IMR-90 (cell line): ENCODE data around the gene COL5A2. TPM values are rescaled to one million over a fixed set of nuclear protein-coding genes. Genes with fewer than 3 reads are reported as not detected.

Experiments
- ATAC-seq: fragments of 200-7000 bp; cut with Tn5 transposase; 2 replicates; pipeline ENCODE4 v1.9.1; 2020; ENCODE audit warnings: low read depth, mild to moderate bottlenecking, moderate library complexity
- BruUV-seq: library from RNA; stranded (reverse); fragments of 400-500 nt; replicated peaks from 2 replicates; lab custom pipeline; 2021; lab: Mats Ljungman, UMichigan
- CTCF ChIA-PET: fragments of 300-600 bp; formaldehyde crosslinking; extraction: SDS; loops from one replicate; lab custom pipeline; 2021; ENCODE audit warnings: antibody characterized with exemption; lab: Yijun Ruan, JAX
- POLR2A ChIA-PET: fragments of 300-600 bp; sonication (Branson Sonifier 250); formaldehyde crosslinking; loops from one replicate; lab custom pipeline; 2022; ENCODE audit warnings: antibody characterized with exemption; ENCODE audit not compliant: unreplicated experiment; lab: Charles Lee
- DNase-seq: peaks from one replicate; pipeline ENCODE4 v3.0.0; 2013
- H2AFZ ChIP-seq: replicated peaks from 2 replicates; pipeline ENCODE3; 2013; ENCODE audit warnings: low read length, mild to moderate bottlenecking; ENCODE audit not compliant: poor library complexity
- H2AK5ac ChIP-seq: 2 replicates; pipeline ENCODE4 v1.6.1; 2013; ENCODE audit warnings: low read depth, low read length, inconsistent platforms
- H2AK9ac ChIP-seq: replicated peaks from 2 replicates; pipeline ENCODE3; 2013; ENCODE audit warnings: mild to moderate bottlenecking, low read depth, low read length, moderate library complexity; ENCODE audit not compliant: poor library complexity
- H2BK120ac ChIP-seq: 2 replicates; pipeline ENCODE4 v1.6.1; 2013; ENCODE audit warnings: low read depth, low read length, inconsistent platforms
- H2BK15ac ChIP-seq: 3 replicates; pipeline ENCODE4 v1.6.1; 2013; ENCODE audit warnings: low read depth, low read length, inconsistent platforms
- H2BK20ac ChIP-seq: 2 replicates; pipeline ENCODE4 v1.6.1; 2013; ENCODE audit warnings: low read depth, mild to moderate bottlenecking, inconsistent platforms, low read length, moderate library complexity
- H2BK5ac ChIP-seq: 2 replicates; pipeline ENCODE4 v1.6.1; 2013; ENCODE audit warnings: mild to moderate bottlenecking, low read depth, low read length, inconsistent platforms; ENCODE audit not compliant: poor library complexity, severe bottlenecking
- H3K14ac ChIP-seq: replicated peaks from 2 replicates; pipeline ENCODE4 v1.6.1; 2013; ENCODE audit warnings: low read depth, low read length, inconsistent platforms
- H3K18ac ChIP-seq: 2 replicates; pipeline ENCODE4 v1.6.1; 2013; ENCODE audit warnings: low read depth, low read length, control low read depth
- H3K23ac ChIP-seq: 2 replicates; pipeline ENCODE4 v1.6.1; 2013; ENCODE audit warnings: low read depth, low read length, inconsistent platforms
- H3K27ac ChIP-seq: 2 replicates; pipeline ENCODE4 v1.5.1; 2013; ENCODE audit warnings: mild to moderate bottlenecking, control low read depth, low read length; ENCODE audit not compliant: insufficient read depth
- H3K27me3 ChIP-seq: 2 replicates; pipeline ENCODE4 v1.6.1; 2013; ENCODE audit warnings: low read length; ENCODE audit not compliant: control insufficient read depth, insufficient read depth
- H3K36me3 ChIP-seq: 2 replicates; pipeline ENCODE4 v1.6.1; 2013; ENCODE audit warnings: low read length, mixed read lengths; ENCODE audit not compliant: control insufficient read depth, insufficient read depth
- H3K4ac ChIP-seq: 2 replicates; pipeline ENCODE4 v1.6.1; 2013; ENCODE audit warnings: low read depth, low read length, inconsistent platforms
- H3K4me1 ChIP-seq: 2 replicates; pipeline ENCODE4 v1.6.1; 2013; ENCODE audit warnings: low read length, mixed read lengths; ENCODE audit not compliant: control insufficient read depth, insufficient read depth
- H3K4me2 ChIP-seq: 2 replicates; pipeline ENCODE4 v1.6.1; 2013; ENCODE audit warnings: low read depth, mild to moderate bottlenecking, control low read depth, low read length, moderate library complexity
- H3K4me3 ChIP-seq: 2 replicates; pipeline ENCODE4 v1.5.1; 2013; ENCODE audit warnings: low read depth, mild to moderate bottlenecking, control low read depth, low read length, moderate library complexity; ENCODE audit not compliant: insufficient read depth
- H3K56ac ChIP-seq: 2 replicates; pipeline ENCODE4 v1.6.1; 2013; ENCODE audit warnings: low read length, inconsistent platforms; ENCODE audit not compliant: insufficient read depth; ENCODE audit errors: extremely low read depth
- H3K79me1 ChIP-seq, 2 experiments: 2 replicates each; pipeline ENCODE4 v1.6.1; 2013; ENCODE audit warnings: low read length in 2 of 2, inconsistent platforms in 1 of 2, low read depth in 1 of 2
- H3K9ac ChIP-seq: 2 replicates; pipeline ENCODE4 v1.6.1; 2013; ENCODE audit warnings: low read depth, low read length, control low read depth
- H3K9me1 ChIP-seq: 2 replicates; pipeline ENCODE4 v1.6.1; 2013; ENCODE audit warnings: low read length, inconsistent platforms; ENCODE audit not compliant: insufficient read depth
- H3K9me3 ChIP-seq: 2 replicates; pipeline ENCODE4 v1.6.1; 2013; ENCODE audit warnings: low read length; ENCODE audit not compliant: control insufficient read depth, insufficient read depth
- H4K20me1 ChIP-seq: 2 replicates; pipeline ENCODE4 v1.6.1; 2013; ENCODE audit warnings: low read length, inconsistent platforms; ENCODE audit not compliant: insufficient read depth
- H4K5ac ChIP-seq: 2 replicates; pipeline ENCODE4 v1.6.1; 2013; ENCODE audit warnings: mild to moderate bottlenecking, low read depth, low read length, control low read depth
- H4K8ac ChIP-seq, 2 experiments: 2 replicates each; pipeline ENCODE4 v1.6.1; 2013; ENCODE audit warnings: low read depth in 2 of 2, low read length in 2 of 2, control low read depth in 1 of 2, inconsistent platforms in 1 of 2
- H4K91ac ChIP-seq: 2 replicates; pipeline ENCODE4 v1.6.1; 2013; ENCODE audit warnings: low read depth, low read length, inconsistent platforms; ENCODE audit not compliant: insufficient read depth
- BHLHE40 ChIP-seq: fragments of 150-350 bp; IDR thresholded peaks from 2 replicates; pipeline ENCODE4 v1.6.1; 2016; ENCODE audit warnings: mild to moderate bottlenecking, low read depth, low read length
- CEBPB ChIP-seq: IDR thresholded peaks from 2 replicates; pipeline ENCODE4 v1.6.1; 2012; ENCODE audit warnings: low read depth, low read length, improper control_type of control experiment
- CHD1 ChIP-seq: IDR thresholded peaks from 2 replicates; pipeline ENCODE4 v1.6.1; 2012; ENCODE audit warnings: low read depth, low read length, improper control_type of control experiment
- CTCF ChIP-seq: conservative IDR thresholded peaks from 2 replicates; pipeline ENCODE4 v1.5.1; 2012; ENCODE audit warnings: mild to moderate bottlenecking, low read depth, low read length, improper control_type of control experiment
- FOS ChIP-seq: fragments of 150-350 bp; IDR thresholded peaks from 2 replicates; pipeline ENCODE4 v1.6.1; 2016; ENCODE audit warnings: low read depth, low read length
- MAFK ChIP-seq: IDR thresholded peaks from 2 replicates; pipeline ENCODE4 v1.6.1; 2012; ENCODE audit warnings: low read depth, low read length, improper control_type of control experiment
- MAZ ChIP-seq: IDR thresholded peaks from 2 replicates; pipeline ENCODE4 v1.6.1; 2012; ENCODE audit warnings: low read depth, mild to moderate bottlenecking, low read length, improper control_type of control experiment, moderate library complexity, borderline replicate concordance
- MXI1 ChIP-seq: IDR thresholded peaks from 2 replicates; pipeline ENCODE4 v1.6.1; 2012; ENCODE audit warnings: low read depth, mild to moderate bottlenecking, low read length, moderate library complexity, borderline replicate concordance
- NFE2L2 ChIP-seq: fragments of 150-350 bp; IDR thresholded peaks from 2 replicates; pipeline ENCODE4 v1.6.1; 2016; ENCODE audit warnings: low read depth, mild to moderate bottlenecking, low read length
- POLR2A ChIP-seq: IDR thresholded peaks from 2 replicates; pipeline ENCODE4 v1.6.1; 2012; ENCODE audit warnings: mild to moderate bottlenecking, low read depth, low read length
- RAD21 ChIP-seq: IDR thresholded peaks from 2 replicates; pipeline ENCODE4 v1.6.1; 2012; ENCODE audit warnings: low read length, improper control_type of control experiment
- RCOR1 ChIP-seq: IDR thresholded peaks from 2 replicates; pipeline ENCODE4 v1.6.1; 2012; ENCODE audit warnings: mild to moderate bottlenecking, low read length, improper control_type of control experiment; ENCODE audit not compliant: insufficient replicate concordance
- RFX5 ChIP-seq: IDR thresholded peaks from 2 replicates; pipeline ENCODE4 v1.8.0; 2012; ENCODE audit warnings: low read depth, mild to moderate bottlenecking, low read length, moderate library complexity
- SMC3 ChIP-seq: fragments of 150-350 bp; IDR thresholded peaks from 2 replicates; pipeline ENCODE4 v1.6.1; 2016; ENCODE audit warnings: low read depth, mild to moderate bottlenecking, antibody characterized with exemption, low read length, moderate library complexity
- dilution Hi-C: fragments of 300-500 bp; cut with HindIII; formaldehyde crosslinking; loops from one replicate; pipeline ENCODE4 v1.14.3; 2018; ENCODE audit warnings: low sequenced_read_pairs; ENCODE audit not compliant: unreplicated experiment
- in situ Hi-C: fragments of 300-500 bp; cut with MboI; formaldehyde crosslinking; loops from 3 replicates; pipeline ENCODE4 v1.14.3; 2019; ENCODE audit warnings: low sequenced_read_pairs, inconsistent platforms, mixed read lengths
- intact Hi-C: fragments of 100-400 bp; cut with micrococcal nuclease; formaldehyde crosslinking; loops from 2 replicates; pipeline ENCODE4 v1.10.0; 2022
- polyA plus RNA-seq, 3 experiments: library from polyadenylated mRNA; depleted of rRNA; stranded (reverse); fragments of >200 nt; gene quantifications; 2 replicates each; pipeline ENCODE4 v1.2.3, GENCODE V29; 2012; ENCODE audit warnings: low replicate concordance in 1 of 3
- total RNA-seq: library from RNA; depleted of rRNA; stranded (reverse); fragments of >200 nt; gene quantifications from 2 replicates; pipeline ENCODE4 v1.2.3, GENCODE V29; 2012
- TF ChIP-seq, protein P1 (sequence below): fragments of 150-350 bp; IDR thresholded peaks from 2 replicates; pipeline ENCODE4 v1.6.1; 2017; ENCODE audit warnings: mild to moderate bottlenecking, antibody characterized with exemption, low read length, low read depth
- TF ChIP-seq, protein P2 (sequence below): fragments of 150-350 bp; IDR thresholded peaks from 2 replicates; pipeline ENCODE4 v1.6.1; 2016; ENCODE audit warnings: low read depth, mild to moderate bottlenecking, low read length, moderate library complexity, borderline replicate concordance

The COL5A2 gene
- total and polyA plus RNA-seq, 2 of the 4 experiments (the other 2 are of a cell fraction): 181 to 257 TPM

DNA sequence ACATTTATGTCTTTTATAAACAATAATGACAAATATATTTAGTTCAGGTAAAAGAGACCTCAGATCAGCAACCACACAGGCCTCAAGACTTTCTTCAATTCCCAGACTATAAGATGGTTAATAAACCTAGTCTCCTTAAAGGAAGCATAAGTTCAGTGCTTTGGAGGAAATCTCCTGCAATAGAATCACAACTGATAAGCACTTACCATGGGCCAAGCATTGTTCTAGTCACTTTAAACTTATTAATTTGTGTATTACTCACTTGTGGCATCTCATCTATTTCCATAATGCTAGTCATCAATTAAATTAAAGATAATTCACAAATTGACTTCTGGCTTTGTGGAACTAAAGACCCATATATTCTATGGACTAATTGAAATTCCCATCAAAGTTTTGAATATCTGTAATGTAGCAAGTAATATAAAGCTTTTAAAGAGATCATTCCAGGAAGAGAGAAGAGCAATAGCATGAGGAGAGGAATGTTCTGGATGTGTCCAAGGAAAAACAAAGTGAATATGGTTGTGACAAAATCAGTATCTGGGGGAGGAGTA is 163.2 kb downstream of the COL5A2 start:
- dilution Hi-C loops: no loop called here
- in situ Hi-C loops: no loop called here
- CTCF ChIA-PET: no interaction called here

More for the DNA sequence above, 163.2 kb downstream of the COL5A2 start:
- peaks cover 2% of the 10 kb centered on the region; the same call in 1 of the 2 replicates for H3K9me1 ChIP-seq
- peaks cover 9% of the 10 kb centered on the region for H3K36me3 ChIP-seq
- intact Hi-C loops: loop anchor here (5.0 kb wide), 2 partner anchors 331 to 396 kb away; no protein-coding TSS in a partner anchor
- H2BK20ac ChIP-seq: peak overlapping the region; percentile 33; the same call in 1 of the 2 replicates
- ATAC-seq: no peak
- H3K27me3 ChIP-seq: no peaks in the 10 kb centered on the region
- no peak overlapping the region; the same call in 1 of the 2 replicates for H3K23ac ChIP-seq
- POLR2A ChIA-PET: no interaction called here
- H3K9ac ChIP-seq: no peak overlapping the region
- no peak overlapping the region for H3K4me3 ChIP-seq
- H4K20me1 ChIP-seq: no peaks in the 10 kb centered on the region
- H4K91ac ChIP-seq: no peak overlapping the region
- no peaks in the 10 kb centered on the region for H3K9me3 ChIP-seq
- H3K4ac ChIP-seq: peak overlapping the region; percentile 32; the same call in 1 of the 2 replicates
- 0 out of 4 replicates have a peak overlapping the region, but pooled peaks of 1 of the 2 experiments have one; percentile 6 for H4K8ac ChIP-seq
- BruUV-seq: no TSS peak
- no peak overlapping the region for H3K27ac ChIP-seq
- no peak overlapping the region; the same call in 1 of the 2 replicates for H3K14ac ChIP-seq
- no peak overlapping the region for H2AK5ac ChIP-seq
- H3K79me1 ChIP-seq: no peaks in the 10 kb centered on the region; a peak in 1 of 4 replicates
- TF ChIP-seq FOS (no peak), BHLHE40 (no peak), RFX5 (no peak), MAFK (no peak), MAZ (no peak), RCOR1 (no peak), CHD1 (no peak), POLR2A (no peak), MXI1 (no peak), CTCF (no peak), SMC3 (no peak), CEBPB (no peak), NFE2L2 (no peak), RAD21 (no peak)
- TF ChIP-seq, protein P1, sequence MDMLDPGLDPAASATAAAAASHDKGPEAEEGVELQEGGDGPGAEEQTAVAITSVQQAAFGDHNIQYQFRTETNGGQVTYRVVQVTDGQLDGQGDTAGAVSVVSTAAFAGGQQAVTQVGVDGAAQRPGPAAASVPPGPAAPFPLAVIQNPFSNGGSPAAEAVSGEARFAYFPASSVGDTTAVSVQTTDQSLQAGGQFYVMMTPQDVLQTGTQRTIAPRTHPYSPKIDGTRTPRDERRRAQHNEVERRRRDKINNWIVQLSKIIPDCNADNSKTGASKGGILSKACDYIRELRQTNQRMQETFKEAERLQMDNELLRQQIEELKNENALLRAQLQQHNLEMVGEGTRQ: no peak
- TF ChIP-seq, protein P2, sequence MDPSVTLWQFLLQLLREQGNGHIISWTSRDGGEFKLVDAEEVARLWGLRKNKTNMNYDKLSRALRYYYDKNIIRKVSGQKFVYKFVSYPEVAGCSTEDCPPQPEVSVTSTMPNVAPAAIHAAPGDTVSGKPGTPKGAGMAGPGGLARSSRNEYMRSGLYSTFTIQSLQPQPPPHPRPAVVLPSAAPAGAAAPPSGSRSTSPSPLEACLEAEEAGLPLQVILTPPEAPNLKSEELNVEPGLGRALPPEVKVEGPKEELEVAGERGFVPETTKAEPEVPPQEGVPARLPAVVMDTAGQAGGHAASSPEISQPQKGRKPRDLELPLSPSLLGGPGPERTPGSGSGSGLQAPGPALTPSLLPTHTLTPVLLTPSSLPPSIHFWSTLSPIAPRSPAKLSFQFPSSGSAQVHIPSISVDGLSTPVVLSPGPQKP: no peak
- DNase-seq: no peak
- peaks cover 11% of the 10 kb centered on the region for H3K4me1 ChIP-seq
- H4K5ac ChIP-seq: no peak overlapping the region
- peak overlapping the region; percentile 47; the same call in 1 of the 2 replicates for H2BK120ac ChIP-seq
- no peak overlapping the region for H2AFZ ChIP-seq
- H3K4me2 ChIP-seq: no peak overlapping the region
- no peak overlapping the region for H2AK9ac ChIP-seq
- H3K56ac ChIP-seq: no peak overlapping the region
- peak overlapping the region; percentile 79 for H2BK5ac ChIP-seq
- peak overlapping the region; percentile 24; the same call in 1 of the 2 replicates for H3K18ac ChIP-seq
- H2BK15ac ChIP-seq: peak overlapping the region; percentile 65; the same call in 1 of the 3 replicates
